Mesenteric fat pad (tissue), 1 donor: ENCODE measurements around the gene MAML2. TPM values are rescaled to one million over a fixed set of nuclear protein-coding genes. Genes with fewer than 3 reads are reported as not detected.

Source experiments
- DNase-seq: peaks from one replicate; pipeline ENCODE4 v3.0.0-alpha.2; 2020; ENCODE audit warnings: low spot score
- total RNA-seq: library from RNA; stranded (reverse); fragmentation: NEBNext Ultra II Directional; extraction: Animal tissue kit (Norgen Biotek cat#: 25700); gene quantifications from one replicate; pipeline ENCODE4 v1.2.1, GENCODE V29; 2021
- donor health status: DM: yes; HTN: yes; CAD: no.

MAML2 gene
- total RNA-seq, 1 donor from 2014 or later = 19.9 TPM

DNA sequence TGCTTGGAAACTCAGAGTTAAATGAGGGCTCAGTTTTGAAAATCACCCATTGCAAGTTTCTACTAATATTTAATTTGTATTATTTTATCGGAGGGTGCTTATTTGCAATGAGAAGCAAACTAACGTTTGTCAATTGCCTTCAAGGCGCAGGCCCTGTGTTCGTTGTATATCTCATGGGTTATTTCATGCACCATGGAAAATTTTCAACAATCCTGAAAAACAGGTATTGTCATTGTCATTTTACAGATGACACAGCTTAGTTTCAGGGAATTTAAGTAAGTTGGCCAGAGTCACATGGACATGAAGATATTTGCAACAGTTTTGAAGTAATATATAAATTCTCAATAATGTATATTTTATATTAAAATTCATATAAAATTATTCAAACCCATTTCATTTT, 261.4 kb downstream of the MAML2 start:
- no peak for DNase-seq

DNA sequence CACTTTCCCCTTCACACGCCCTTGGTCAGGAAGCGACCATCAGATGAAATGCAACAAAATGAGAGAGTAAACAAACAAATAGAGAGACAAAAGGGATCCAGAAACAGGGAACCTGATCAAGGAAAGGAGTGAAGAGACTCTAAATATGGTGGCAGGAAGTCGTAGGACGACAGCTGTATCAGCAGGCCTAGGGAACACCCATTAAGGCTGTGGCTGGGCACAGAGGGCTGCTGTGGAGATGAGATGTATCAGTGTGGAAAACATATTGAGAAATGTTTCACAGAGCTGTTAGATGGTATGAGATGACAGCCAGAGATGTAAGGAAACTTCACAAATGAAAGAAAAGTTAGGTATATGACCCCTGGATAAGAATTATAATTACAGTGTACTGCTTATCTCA, 263.3 kb downstream of the MAML2 start:
- no peak for DNase-seq

DNA sequence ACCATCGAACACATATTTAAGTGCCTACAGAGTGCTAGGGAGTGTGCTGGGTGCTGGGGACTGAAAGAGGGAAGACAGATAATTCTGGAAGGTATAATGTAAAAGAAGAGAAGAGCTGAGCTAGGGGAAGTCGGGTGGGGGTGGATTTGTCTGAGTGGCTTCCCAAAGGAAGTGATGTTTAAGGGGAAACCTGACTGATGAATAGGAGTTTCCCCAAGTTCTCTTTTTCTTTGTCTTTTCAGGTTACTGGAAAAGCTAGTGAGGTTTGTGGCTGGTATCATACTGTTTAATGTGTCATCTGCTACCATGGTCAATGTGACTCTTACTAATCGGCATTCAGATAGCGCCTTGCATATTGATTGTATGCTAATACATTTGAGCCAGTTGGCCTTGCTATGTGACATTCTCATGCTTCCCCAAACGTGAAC, 267.4 kb downstream of the MAML2 start:
- no peak for DNase-seq

DNA sequence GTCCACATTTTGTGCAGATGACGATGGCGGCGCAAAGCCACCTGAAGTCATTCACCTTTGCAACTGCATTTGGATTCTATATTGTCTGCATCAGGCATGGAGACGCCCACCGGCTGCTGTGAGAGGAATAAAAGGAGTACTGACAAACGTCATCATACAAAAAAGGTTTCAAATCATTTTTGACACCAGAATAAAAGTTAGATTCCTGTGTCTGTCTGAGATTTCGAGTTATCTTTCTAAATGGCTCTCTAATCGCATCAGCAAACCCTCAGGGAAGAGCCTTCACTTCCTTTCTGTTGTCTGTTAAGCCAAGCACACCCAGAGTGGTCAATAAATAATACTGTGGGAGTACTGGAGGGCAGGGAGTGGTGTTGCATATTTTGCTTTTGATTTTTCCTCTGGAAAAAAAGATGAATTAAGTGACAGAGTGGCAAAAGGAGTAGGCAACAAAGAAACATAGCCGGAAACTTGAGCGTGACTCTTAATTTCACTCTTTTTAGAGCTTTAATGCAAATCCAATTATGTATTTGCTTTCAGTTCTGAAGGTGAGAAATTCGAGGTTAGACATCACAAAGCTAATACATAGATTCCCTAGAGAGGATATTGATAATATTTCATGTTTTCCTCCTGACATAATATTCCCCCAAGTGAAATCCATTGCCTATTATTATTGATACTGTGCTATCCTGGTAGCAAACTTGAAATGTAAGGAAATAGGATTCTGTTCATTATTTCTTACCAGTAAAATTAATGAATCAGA, 268.3 kb downstream of the MAML2 start:
- no peak for DNase-seq

DNA sequence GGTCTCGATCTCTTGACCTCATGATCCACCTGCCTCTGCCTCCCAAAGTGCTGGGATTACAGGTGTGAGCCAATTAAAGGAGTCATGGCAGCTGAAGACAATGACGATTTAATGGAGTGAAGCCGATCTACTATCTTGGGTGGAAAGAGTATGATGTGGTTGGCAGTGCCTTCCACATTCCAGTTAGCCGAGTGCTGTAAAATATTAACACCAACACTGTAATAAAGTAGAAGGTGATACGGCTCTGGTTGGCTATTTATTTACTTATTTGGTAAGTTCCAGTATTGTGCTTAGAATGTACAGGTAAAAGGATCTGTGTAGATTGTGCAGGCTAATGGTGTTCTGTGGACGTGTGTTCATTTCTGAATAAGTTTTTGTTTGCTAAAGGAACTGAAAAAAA, 269.5 kb downstream of the MAML2 start:
- no peak for DNase-seq

DNA sequence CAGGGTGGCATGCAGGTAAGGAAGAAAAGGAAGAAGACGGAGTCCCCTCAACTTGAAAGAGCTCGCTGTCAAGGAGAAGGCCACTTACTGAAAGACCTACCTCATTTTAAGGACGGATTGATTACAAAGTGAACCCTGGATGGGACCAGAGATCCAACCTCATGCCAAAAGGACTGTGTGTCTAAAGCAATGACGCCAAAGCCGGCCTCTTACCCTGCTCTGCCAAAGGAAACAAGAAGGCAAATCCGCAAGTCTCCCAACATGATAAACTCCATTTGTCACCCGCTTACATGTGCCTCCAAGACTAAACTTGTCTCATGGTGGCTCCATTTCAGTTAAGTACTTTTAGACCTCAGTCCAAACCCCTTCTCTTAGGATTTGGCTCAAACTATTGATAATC, 270.4 kb downstream of the MAML2 start:
- no peak for DNase-seq

DNA sequence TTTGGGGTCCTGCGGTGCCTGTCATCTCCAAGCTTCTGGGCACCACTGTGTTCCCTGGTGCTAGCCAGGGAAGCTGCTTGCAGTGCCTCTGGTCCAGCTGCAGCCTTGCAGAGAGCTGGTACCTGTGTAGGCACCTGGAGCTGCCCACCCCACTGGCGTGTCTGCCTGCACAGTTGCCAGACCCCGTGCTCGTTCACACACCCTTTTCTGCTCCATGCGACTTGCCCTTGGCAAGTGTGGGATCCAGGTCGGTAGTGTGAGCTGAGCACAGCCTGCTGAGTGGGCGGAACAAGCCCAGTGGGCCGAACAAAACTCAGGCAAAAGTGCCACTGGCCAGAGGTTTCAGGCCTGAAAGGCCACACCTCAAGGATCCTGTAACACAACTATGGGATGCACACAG, 272.5 kb downstream of the MAML2 start:
- no peak for DNase-seq

DNA sequence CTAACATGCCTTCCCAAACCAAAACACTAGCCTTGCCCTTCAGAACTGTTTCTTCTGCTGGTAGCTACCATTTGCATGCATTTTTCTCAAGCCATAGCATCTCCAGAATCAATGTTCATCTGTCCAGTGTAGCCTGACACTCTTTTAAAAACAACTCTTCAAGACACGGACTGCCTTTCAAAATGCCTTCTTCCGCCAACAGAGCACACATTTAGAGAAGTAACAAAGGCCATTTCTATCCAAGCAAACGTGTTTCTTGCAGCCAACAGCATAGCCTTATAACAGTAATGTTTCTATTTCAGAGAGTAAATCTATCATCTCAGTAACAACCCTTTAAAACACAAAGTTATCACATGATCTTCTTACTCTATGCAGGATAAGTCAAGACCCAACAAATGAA, 275.8 kb downstream of the MAML2 start:
- DNase-seq = no peak

DNA sequence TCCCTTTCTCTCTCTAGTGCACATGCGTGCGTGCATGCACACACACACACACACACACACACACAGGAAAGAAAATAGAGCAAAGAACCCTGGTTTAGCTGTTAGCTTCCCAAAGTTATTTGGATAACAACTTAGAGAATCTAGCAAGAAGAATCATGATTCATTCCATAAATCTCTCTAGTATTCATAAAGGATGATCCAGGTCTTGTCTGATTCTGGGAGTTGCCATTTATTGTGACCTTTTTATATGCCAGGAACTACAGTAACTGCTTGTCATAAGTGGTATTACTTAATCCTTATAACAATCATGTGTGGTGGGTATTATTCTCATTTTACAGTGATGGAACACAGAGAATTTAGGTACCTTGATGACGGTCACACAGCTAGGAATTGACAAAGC, 277.6 kb downstream of the MAML2 start:
- no peak for DNase-seq

DNA sequence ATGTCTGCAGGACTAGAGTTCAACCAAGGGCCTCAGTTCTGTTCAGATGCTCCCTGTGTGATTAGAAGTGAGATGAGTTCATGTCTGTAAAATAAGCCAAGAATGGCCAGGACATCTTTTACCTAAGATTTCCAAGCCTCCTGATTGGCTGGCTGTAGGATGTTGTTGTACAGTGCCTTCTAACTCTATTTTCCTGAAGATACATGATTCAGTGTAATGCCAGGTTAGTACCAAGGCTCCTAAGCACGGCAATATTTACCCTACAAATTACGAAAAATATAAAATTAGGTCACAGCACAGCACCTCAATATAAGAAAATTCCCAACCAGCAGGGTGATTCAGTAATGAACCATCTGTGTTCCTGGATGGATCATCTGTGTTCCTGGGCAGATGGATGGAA, 279.1 kb downstream of the MAML2 start:
- no peak for DNase-seq

DNA sequence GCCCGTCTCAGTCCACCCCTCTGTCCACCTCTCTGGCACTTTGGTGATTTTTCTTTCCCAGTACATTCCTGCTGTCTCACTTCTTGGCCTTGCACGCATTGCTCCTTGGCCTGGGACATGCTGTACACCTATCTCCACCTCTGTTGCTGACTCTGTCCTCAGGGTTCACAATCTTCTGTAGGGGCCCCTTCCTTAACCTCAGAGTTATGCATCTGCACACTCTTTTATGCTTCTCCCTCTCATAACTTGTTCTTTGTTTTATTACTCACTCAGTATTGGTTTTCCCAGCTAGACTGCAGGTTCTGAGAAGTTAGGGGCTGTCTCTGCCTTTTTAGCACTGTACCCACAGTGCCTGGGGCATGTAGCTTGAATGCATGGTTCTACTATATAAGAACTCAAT, 279.9 kb downstream of the MAML2 start:
- no peak for DNase-seq

DNA sequence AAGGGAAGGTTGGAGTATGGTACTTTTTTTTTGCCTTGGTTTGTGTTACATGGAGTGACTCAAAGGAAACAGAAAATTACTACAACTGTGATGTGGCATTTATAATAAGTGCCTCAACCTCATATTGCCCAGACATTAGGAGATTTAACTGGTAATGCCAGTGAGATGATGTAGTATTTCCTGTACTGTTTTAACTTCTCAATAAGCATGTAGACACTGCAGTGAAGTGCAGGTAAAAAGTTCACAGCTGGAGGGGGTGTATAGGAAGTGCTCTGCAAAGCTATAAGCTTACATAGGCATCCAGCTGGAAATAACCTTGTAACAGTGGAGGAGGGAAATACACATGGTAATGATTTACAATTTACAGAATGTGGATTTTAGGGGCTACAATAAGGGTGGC, 280.9 kb downstream of the MAML2 start:
- DNase-seq = no peak

DNA sequence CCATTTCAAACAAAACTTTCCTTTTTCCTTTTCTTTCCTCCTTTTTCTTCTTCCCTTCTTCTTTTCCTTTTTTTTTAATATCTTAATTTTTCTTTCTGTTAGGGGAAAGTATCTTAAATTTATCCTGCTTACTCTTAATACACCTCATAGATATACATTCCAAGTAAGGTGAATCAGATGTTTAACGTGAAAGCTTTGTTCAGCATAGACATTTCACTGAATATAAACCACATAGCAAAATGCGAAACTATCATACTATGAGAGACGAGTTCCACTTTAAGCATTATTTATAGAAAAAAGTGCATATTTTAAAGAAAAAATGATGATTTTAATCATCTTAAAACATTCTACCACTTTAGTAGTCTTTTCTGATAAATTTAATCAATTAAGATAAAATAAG, 281.3 kb downstream of the MAML2 start:
- DNase-seq = no peak

DNA sequence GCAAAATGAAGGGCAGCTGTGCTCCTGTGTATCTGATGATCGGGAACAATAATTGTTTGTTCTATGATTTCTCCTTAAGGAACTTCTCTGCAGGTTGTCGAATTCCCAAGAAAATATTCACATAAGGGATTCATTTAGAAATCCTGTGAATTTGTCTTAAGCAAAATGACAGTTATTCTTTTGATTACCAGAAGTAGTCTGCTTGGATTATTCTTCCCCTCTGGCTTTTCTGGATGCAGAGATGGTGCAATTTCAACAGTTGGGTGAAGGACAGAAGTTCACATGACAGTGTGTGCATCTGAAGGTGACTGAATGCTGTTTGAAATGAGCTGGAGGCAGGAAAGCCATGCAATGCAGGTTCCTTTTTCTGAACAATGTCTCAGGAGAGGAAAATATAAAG, 281.9 kb downstream of the MAML2 start:
- no peak for DNase-seq

DNA sequence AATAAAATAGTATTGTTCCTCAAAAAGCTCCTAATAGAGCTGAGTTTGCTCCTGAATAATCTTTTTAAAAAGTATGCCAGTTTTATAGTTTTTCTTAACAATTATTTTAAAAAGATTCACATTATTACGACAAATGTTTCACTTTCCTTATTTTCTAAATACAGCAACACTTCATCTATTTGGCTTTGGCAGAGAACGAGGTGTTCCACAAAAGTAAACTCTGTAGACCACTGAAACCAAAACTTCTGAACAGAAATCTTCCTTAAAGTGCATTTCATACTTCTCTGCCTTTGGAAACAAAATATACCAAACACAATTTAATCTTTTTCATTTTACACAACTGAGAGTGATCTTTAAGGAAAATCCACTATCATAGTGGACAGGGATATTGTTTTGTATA, 285.5 kb downstream of the MAML2 start:
- no peak for DNase-seq

DNA sequence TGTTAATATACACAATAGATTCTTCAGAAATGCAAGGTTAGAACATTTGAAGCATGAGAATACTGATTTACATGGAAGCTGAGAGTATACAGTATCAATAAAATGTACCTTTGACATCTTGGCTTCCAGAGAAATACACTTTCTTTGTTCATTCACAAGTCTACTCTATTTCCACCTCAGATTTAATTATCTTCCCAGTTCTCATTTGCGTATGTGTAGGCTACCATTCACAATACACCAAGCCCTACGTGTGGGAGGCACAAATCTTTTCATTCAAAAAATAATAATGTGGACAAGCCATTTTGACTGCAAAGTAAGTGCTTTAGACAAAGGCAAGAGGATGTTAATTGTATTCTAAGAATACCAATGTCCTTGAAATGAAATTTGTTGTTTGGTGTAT, 286.4 kb downstream of the MAML2 start:
- DNase-seq = no peak

DNA sequence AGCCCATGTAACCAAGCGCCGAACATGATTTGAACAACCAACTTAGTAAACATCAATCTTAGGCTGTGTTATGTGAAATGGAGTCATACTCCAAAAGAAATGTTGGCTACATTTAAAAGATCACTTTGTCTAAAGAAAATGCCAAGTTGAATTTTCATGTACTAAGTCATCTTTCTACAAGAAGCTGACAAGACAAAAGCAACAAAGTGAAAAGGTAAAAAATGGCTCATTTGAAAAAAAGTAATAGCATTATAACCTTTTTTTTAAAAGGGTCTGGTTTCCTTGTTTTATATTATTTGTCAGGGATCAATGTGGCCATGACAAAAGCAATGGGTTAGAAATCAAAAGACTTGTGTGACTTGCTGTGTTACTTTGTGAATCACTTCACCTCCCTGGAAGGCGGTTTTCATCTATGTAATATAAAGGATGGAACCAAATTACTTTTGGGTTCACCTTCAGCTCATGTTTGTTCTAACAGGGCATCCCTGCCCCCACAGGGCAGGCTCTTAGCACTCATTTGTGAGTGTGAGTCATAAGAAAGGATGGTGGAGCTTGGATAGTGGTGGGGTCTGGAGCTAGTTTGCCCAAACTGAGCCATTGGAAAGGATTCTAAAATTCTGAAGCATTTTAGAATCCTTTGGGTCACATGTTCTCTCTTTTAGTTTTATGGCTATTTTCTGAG, 287.1 kb downstream of the MAML2 start:
- DNase-seq = no peak

DNA sequence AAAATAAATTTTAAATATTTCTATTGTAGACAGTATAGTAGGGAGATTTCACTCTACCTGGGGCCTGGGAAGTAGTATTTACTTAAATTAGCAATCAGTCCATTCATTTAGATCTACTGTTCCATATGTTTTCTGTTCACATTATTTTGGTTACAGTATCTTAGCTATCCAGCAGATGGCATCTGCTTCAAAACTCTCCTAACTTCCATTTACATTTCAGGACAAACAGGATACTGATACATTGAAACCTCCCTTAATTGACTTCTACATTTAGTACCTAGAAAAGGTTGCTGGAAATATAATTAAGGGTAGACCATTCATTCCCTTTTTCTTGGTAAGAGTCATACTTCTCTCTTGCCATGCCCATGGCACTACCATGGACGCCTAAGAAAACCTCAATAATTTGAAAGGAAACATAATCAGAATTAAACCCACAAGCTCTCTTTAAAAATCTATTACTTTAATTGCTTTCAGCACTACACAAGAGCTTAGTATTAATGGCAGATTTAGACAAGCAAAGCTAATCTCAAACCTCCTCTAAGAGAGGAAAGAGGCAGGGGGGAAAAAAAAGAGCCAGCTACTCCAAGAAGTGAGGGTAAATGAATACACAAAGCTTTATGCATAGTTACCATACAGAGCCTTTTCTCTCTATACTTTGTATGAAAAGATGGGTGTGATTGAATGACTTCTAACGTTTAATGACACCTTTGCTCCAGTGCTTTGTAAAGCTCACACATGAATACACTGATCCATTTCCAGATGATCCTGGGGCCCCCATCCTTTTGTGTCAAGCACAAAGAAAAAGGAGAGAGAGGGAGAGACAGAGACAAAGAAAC, 287.9 kb downstream of the MAML2 start:
- DNase-seq = no peak

DNA sequence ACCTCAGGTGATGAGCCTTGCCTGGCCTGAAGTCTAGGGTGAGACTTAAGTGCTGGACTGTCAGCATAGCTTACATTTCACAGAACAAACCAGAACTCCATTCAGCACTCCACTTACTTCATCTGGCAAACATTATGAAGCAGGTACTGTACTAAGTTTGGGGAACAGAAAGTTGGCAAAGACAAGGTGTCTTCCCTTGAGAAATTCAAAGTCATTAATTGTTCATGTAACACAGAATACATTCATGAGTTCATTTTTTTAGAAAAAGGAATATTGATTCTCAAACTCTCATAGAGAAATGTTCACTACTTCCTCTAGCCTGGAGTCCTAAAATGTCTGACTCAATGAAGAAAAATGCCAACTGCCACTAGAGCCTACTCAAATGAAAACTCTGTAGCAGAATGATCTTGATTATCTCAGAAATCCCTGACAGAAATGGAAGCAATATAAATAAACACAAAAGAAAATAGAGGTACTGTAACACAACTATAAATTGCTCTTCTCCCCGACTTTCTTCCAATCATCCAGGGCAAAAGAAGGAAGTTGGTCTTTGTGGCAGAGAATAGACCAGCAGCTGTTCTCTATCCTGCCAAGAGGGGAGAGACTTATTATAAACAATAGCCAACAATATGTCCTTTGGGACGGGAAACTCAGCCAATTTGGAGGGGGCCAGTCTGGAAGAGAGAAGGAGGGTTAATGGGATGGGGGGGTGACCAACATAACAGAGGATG, 289.9 kb downstream of the MAML2 start:
- DNase-seq = no peak

DNA sequence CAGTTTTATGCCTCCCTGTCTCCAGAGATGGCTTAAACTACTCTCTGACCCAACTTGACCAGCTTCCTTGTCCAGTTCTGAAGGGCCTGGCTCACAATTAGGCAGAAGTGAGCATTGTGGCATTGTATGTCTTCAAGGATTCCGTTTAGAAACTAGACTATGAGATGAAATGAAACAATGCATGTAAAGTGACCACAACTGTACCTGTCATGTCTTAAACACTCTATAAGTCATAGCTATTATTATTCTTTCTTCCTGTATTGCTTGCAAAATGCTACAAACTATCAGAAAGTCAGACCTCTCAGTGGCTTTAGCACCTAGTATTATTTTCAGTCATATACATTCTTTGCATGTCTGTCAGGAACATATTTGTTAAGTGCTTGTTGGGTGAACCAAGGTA, 291.2 kb downstream of the MAML2 start:
- DNase-seq = no peak

DNA sequence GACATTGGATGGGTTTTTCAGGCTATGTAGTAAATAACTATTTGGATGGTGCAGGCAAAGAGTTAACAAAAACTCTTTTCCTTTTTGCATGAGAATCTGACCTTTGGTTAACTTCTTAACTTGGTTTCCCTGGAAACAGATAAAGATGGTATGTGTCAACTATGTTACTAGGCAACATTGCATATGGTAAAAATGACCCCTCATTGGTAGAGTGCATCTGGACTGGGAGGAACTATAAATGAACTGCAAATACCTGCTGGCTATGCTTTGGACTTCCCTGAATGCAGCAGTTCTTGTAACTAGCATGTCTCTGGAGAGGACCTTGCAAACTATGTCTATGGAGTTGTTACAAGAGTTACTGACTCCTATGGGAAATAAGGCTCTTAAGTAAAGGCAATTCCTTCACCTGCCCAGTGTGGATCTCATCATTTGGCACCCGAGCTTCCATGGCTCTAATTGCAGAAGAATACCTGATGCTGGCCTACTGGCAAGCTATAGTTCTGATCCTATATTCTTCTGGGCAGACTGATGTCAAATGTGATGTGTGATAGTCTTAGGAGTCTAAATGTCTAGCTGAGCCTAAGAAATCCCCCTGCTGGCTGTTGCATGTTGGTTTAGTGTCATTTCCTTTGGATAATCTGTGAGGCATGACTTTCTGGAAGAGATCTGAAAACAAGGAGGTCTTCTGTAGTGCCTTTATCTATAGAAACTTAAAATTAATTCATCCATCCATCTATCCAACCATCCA, 292.4 kb downstream of the MAML2 start:
- DNase-seq = no peak
